HG03139 (cell line): Measurements from ENCODE around the gene TAF11L5.
"Not testable (repeated sequence)": the region's sequence is repeated elsewhere in the genome, so short reads cannot be mapped to it uniquely, and the experiment has no call there.

ENCODE experiments used
- ATAC-seq: cut with Tn5 transposase; IDR thresholded peaks from one replicate; pipeline ENCODE4 v1.9.1; 2021; ENCODE audit not compliant: unreplicated experiment

The TAF11L5 gene

GRCh38 chr5:17524935-17525334 is at the start of gene TAF11L5:
TSS of gene TAF11L5 (plus strand) at chr5:17525235.
- ATAC-seq, result not testable (repeated sequence)

- no peak for ATAC-seq
Observed at GRCh38 chr5:17477043-17477442, 48.0 kb upstream of the TAF11L5 start.

- no peak for ATAC-seq
Observed at GRCh38 chr5:17477573-17478265, 47.3 kb upstream of the TAF11L5 start.

- no peak for ATAC-seq
Observed at GRCh38 chr5:17481378-17481777, 43.7 kb upstream of the TAF11L5 start.

DNA sequence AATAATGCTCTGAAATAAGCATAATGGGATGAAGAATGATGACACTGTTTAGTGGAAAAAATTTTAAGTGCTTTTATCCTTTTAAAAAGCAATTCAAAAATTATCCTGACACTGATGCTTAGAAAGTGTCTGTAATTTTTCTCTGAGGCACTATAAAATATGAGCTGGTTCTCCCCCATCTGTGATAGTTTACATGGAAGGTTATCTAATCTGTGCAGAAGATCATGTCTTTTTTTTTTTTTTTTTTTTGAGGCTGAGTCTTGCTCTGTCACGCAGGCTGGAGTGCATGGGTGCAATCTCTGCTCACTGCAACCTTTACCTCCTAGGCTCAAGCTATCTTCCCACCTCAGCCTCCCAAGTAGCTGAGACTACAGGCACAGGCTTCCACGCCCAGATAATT is 42.2 kb upstream of the TAF11L5 start:
- ATAC-seq, result no peak

GRCh38 chr5:17486464-17487173 is 38.4 kb upstream of the TAF11L5 start:
- ATAC-seq, result not testable (repeated sequence)

DNA sequence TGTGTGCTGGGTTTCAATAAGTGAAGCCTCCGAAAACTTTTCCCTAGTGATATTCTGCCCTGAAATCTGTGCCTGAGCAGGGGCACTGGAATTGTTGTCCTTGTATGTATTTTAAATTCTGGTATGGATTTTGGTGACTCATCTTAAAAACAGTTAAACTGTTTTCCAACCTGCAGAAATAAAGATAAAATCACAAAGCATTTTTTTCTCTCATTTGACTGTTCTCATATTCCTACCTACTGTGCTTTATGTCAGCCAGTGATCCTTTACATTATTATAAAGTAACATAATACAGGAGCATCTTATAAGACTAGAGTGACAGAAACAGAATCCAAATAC is 37.9 kb upstream of the TAF11L5 start:
- ATAC-seq, result no peak

- ATAC-seq, result not testable (repeated sequence)
Observed at GRCh38 chr5:17491257-17491656, 33.8 kb upstream of the TAF11L5 start.

- ATAC-seq, result no peak
Observed at GRCh38 chr5:17492770-17493169, 32.3 kb upstream of the TAF11L5 start.

- no peak for ATAC-seq
Observed at GRCh38 chr5:17497446-17497845, 27.6 kb upstream of the TAF11L5 start.

DNA sequence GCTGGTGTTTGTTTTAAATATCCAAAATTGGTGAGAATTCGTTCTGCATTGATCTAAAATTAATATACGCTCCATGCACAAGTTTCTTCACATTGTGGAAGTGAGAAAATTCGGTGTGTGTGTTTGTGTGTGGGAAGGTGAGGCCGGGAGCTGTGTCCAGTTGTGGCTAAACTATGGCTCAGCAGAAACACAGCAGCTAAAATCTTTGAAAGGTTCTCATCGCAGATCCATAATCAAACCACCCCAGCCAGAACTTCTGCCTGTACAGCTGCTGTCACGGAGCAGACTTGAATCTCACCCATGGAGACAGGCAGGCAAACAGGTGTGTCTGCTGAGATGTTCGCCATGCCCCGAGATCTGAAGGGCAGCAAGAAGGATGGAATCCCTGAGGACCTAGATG is 27.1 kb upstream of the TAF11L5 start, which contains the start of gene TAF11L2:
Gene TAF11L2 (plus strand): TSS at position 301 of the 400 bp plus-strand sequence.
- not testable (repeated sequence) for ATAC-seq

- ATAC-seq, result no peak
Observed at GRCh38 chr5:17511775-17512325, 13.2 kb upstream of the TAF11L5 start.

- not testable (repeated sequence) for ATAC-seq
Observed at GRCh38 chr5:17517526-17517925, 7.5 kb upstream of the TAF11L5 start.

DNA sequence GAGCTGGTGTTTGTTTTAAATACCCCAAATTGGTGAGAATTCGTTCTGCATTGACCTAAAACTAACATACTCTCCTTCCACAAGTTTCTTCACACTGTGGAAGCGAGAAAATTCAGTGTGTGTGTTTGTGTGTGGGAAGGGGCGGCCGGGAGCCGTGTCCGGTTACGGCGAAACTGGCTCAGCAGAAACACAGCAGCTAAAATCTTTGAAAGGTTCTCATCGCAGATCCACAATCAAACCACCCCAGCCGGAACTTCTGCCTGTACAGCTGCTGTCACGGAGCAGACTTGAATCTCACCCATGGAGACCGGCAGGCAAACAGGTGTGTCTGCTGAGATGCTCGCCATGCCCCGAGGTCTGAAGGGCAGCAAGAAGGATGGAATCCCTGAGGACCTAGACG is 7.0 kb upstream of the TAF11L5 start, which contains the start of gene TAF11L3:
Gene TAF11L3 (plus strand): TSS at position 301 of the 400 bp plus-strand sequence.
- ATAC-seq, result not testable (repeated sequence)

- ATAC-seq, result not testable (repeated sequence)
Observed at GRCh38 chr5:17519508-17519907, 5.5 kb upstream of the TAF11L5 start.

DNA sequence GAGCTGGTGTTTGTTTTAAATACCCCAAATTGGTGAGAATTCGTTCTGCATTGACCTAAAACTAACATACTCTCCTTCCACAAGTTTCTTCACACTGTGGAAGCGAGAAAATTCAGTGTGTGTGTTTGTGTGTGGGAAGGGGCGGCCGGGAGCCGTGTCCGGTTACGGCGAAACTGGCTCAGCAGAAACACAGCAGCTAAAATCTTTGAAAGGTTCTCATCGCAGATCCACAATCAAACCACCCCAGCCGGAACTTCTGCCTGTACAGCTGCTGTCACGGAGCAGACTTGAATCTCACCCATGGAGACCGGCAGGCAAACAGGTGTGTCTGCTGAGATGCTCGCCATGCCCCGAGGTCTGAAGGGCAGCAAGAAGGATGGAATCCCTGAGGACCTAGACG is 3.5 kb upstream of the TAF11L5 start, which contains the start of gene TAF11L4:
Gene TAF11L4 (plus strand): TSS at position 301 of the 400 bp plus-strand sequence.
- ATAC-seq, result not testable (repeated sequence)

DNA sequence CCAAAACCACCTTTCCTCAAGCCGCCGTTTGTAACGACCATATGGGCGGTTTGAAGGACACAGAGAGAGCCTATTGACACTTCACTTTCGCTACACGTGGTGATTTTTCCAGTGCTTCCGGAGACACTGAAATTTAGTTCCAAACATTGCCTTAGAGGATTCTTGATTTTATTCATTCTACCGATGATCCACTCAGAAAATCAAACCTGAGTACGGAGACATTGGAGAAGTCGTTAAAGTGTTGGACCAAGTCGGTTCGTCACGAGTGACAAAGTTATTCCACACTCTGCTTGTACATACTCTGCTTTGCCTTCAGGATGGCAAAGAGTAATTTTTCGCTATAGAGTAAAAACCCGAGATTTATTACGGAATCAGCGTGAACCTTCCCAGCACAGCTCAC is 1.5 kb downstream of the TAF11L5 start:
- not testable (repeated sequence) for ATAC-seq

- not testable (repeated sequence) for ATAC-seq
Observed at GRCh38 chr5:17528369-17528768, 3.3 kb downstream of the TAF11L5 start, which contains the start of gene TAF11L6. TSS of gene TAF11L6 (plus strand) at chr5:17528669.
